Measurements from ENCODE around the gene ESPL1. TPM values are rescaled to one million over a fixed set of nuclear protein-coding genes. Genes with fewer than 3 reads are reported as not detected.
"Not testable (repeated sequence)": the region's sequence is repeated elsewhere in the genome, so short reads cannot be mapped to it uniquely, and the experiment has no call there.

ESPL1 gene
- total and polyA plus RNA-seq, 9 donors: 0.11 to 1.6 (median 0.37) TPM

GRCh38 chr12:53289891-53290290 lies 21.8 kb downstream of the ESPL1 start:
- no peaks in the 10 kb centered on the region for H3K27me3 ChIP-seq
- no peak overlapping the region for H3K4me3 ChIP-seq
- H3K4me1 ChIP-seq (ENCODE audit: insufficient read depth): peaks cover 2% of the 10 kb centered on the region
- WGBS, 3 donors: 67 to 88% (median 70%) methylated on average over 4 of the region's 4 CpGs
- no peak for DNase-seq
- no peaks in the 10 kb centered on the region for H3K36me3 ChIP-seq
- no peak for TF ChIP-seq POLR2A (IDR thresholded peaks at IDR 0.05)
- no peaks in the 10 kb centered on the region for H3K9me3 ChIP-seq
- intact Hi-C loops (cut with DNase I): loop anchor here in 1 of 4 donors (5.0 kb wide), 1 partner anchor 78 kb away; no protein-coding TSS in a partner anchor
- H3K27ac ChIP-seq: no peak overlapping the region

- TF ChIP-seq POLR2A (IDR thresholded peaks at IDR 0.05) (no peak), EP300 (IDR thresholded peaks at IDR 0.05) (no peak), CTCF (IDR thresholded peaks at IDR 0.05) (no peak)
- Histone ChIP-seq H3K27ac (no peak overlapping the region), H3K4me1 (ENCODE audit: insufficient read depth) (peaks cover 2% of the 10 kb centered on the region), H3K4me3 (no peak overlapping the region), H3K36me3 (no peaks in the 10 kb centered on the region), H3K27me3 (no peaks in the 10 kb centered on the region), H3K9me3 (no peaks in the 10 kb centered on the region)
- 86 to 90% (median 87%) methylated on average over 9 of the region's 9 CpGs for WGBS, 3 donors
- intact Hi-C loops (cut with DNase I): no loop called here
- no peak for DNase-seq
Observed at GRCh38 chr12:53290661-53291060, 22.6 kb downstream of the ESPL1 start.

- Histone ChIP-seq H3K27ac (no peak overlapping the region), H3K4me3 (no peak overlapping the region), H3K27me3 (no peaks in the 10 kb centered on the region), H3K4me1 (ENCODE audit: insufficient read depth) (peaks cover 2% of the 10 kb centered on the region), H3K9me3 (no peaks in the 10 kb centered on the region), H3K36me3 (no peaks in the 10 kb centered on the region)
- TF ChIP-seq CTCF (IDR thresholded peaks at IDR 0.05) (no peak), EP300 (IDR thresholded peaks at IDR 0.05) (no peak), POLR2A (IDR thresholded peaks at IDR 0.05) (no peak)
- intact Hi-C loops (cut with DNase I): no loop called here
- DNase-seq: no peak
Observed at GRCh38 chr12:53292426-53292825, 24.3 kb downstream of the ESPL1 start.

GRCh38 chr12:53295070-53295890 lies 27.2 kb downstream of the ESPL1 start, which contains the start of gene PFDN5:
Gene PFDN5, plus strand, starts transcription at chr12:53295542. Its CDS starts 26 bp downstream, at chr12:53295568.
- peak within 1 kb of the TSS; percentile 61 for H3K4me3 ChIP-seq
- H3K27ac ChIP-seq: peak within 1 kb of the TSS; percentile 45 to 77
- TF ChIP-seq EP300 (IDR thresholded peaks at IDR 0.05) (no peak), CTCF (IDR thresholded peaks at IDR 0.05) (peak; percentile 24 to 62 (median 30)), POLR2A (IDR thresholded peaks at IDR 0.05) (peak; percentile 62)
- peak; percentile 83 to 91 (median 84) for DNase-seq
- WGBS, 3 donors: 0 to 1% (median 1%) methylated on average over 39 to 42 of the region's 42 CpGs
- no peaks in the 10 kb centered on the region for H3K36me3 ChIP-seq
- no peaks in the 10 kb centered on the region for H3K27me3 ChIP-seq
- H3K9me3 ChIP-seq: no peaks in the 10 kb centered on the region
- intact Hi-C loops (cut with DNase I): no loop called here
- peaks cover 7% of the 10 kb centered on the region for H3K4me1 ChIP-seq (ENCODE audit: insufficient read depth)

- WGBS, 3 donors: 1 to 2% (median 2%) methylated on average over 12 of the region's 12 CpGs
- H3K9me3 ChIP-seq: no peaks in the 10 kb centered on the region
Observed at GRCh38 chr12:53295891-53296219, 27.8 kb downstream of the ESPL1 start.

GRCh38 chr12:53297106-53297505 lies 29.0 kb downstream of the ESPL1 start:
- not testable (repeated sequence) for DNase-seq; H3K36me3 ChIP-seq; H3K4me1 ChIP-seq (ENCODE audit: insufficient read depth); H3K4me3 ChIP-seq; H3K27me3 ChIP-seq; H3K27ac ChIP-seq; H3K9me3 ChIP-seq
- WGBS, 3 donors: 94% methylated on average over 10 of the region's 10 CpGs
- intact Hi-C loops (cut with DNase I): loop anchor here in 1 of 4 donors (2.0 kb wide), 1 partner anchor 24 kb away; the partner anchor contains the start of gene AAAS

More at GRCh38 chr12:53295891-53296219, 27.8 kb downstream of the ESPL1 start:
- no peak for TF ChIP-seq EP300 (IDR thresholded peaks at IDR 0.05)
- TF ChIP-seq CTCF (IDR thresholded peaks at IDR 0.05): no peak
- TF ChIP-seq POLR2A (IDR thresholded peaks at IDR 0.05): no peak
- no peak for DNase-seq
- Histone ChIP-seq H3K27me3 (no peaks in the 10 kb centered on the region), H3K4me3 (peak overlapping the region; percentile 61), H3K27ac (peak overlapping the region; percentile 45 to 77), H3K36me3 (no peaks in the 10 kb centered on the region), H3K4me1 (ENCODE audit: insufficient read depth) (peaks cover 7% of the 10 kb centered on the region)
- intact Hi-C loops (cut with DNase I): loop anchor here in 1 of 4 donors (2.0 kb wide), 1 partner anchor 25 kb away; the partner anchor contains the start of gene AAAS

All from ovary (tissue), 9 donors.